Measurements from ENCODE around the gene AQP3. TPM values are rescaled to one million over a fixed set of nuclear protein-coding genes. Genes with fewer than 3 reads are reported as not detected.

AQP3 gene
- total RNA-seq, 1 experiment from 2014 or later, result 5.5 TPM

DNA sequence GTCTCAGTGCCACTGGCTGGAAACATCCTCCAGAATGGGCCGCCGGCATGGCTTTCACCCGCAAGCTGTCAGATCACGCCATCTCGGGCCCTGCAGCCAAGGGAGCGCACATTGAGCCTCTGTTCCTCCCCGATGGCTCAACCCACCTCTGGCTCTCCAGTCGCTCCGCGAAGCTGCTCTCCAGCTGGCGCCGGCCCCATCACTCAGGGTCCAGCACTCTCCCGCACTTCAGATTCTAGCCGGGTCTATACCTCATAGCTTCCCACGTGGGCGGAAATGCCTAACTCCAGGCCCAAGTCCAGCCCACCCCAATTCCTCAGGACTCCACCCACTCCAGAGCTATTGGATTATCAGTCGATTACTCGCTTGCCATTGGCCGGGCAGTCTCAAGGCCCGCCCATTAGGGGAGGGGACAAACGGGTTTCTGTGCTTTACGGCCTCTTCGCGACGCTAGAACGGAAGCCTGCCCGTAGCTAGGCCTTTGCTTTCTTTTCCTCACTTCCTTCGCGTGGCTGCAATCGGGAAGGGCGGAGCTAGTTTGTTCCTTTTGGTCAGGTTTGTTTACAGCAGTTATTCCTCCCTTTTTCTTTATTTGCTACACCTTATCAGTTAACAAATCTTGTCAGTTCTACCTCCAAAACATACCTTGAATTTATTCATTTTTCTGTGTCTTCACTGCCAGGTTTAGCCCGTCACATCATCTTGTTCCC is 26.4 kb upstream of the AQP3 start, which contains the start of gene NOL6 (continued):
- no peak for TF ChIP-seq TCF7L2 (IDR thresholded peaks at IDR 0.05; ENCODE audit: borderline replicate concordance, extremely low read depth, insufficient read depth, insufficient read length)
- peak; percentile 47; the same call in 1 of the 2 replicates for TF ChIP-seq ZFX (IDR thresholded peaks at IDR 0.05)
- peak; percentile 98 for TF ChIP-seq SP1 (IDR thresholded peaks at IDR 0.05; ENCODE audit: low read depth)
- TF ChIP-seq ELF1 (IDR thresholded peaks at IDR 0.05; ENCODE audit: borderline replicate concordance, low read depth), result peak; percentile 62
- TF ChIP-seq, protein P1, sequence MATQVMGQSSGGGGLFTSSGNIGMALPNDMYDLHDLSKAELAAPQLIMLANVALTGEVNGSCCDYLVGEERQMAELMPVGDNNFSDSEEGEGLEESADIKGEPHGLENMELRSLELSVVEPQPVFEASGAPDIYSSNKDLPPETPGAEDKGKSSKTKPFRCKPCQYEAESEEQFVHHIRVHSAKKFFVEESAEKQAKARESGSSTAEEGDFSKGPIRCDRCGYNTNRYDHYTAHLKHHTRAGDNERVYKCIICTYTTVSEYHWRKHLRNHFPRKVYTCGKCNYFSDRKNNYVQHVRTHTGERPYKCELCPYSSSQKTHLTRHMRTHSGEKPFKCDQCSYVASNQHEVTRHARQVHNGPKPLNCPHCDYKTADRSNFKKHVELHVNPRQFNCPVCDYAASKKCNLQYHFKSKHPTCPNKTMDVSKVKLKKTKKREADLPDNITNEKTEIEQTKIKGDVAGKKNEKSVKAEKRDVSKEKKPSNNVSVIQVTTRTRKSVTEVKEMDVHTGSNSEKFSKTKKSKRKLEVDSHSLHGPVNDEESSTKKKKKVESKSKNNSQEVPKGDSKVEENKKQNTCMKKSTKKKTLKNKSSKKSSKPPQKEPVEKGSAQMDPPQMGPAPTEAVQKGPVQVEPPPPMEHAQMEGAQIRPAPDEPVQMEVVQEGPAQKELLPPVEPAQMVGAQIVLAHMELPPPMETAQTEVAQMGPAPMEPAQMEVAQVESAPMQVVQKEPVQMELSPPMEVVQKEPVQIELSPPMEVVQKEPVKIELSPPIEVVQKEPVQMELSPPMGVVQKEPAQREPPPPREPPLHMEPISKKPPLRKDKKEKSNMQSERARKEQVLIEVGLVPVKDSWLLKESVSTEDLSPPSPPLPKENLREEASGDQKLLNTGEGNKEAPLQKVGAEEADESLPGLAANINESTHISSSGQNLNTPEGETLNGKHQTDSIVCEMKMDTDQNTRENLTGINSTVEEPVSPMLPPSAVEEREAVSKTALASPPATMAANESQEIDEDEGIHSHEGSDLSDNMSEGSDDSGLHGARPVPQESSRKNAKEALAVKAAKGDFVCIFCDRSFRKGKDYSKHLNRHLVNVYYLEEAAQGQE (IDR thresholded peaks at IDR 0.05; ENCODE audit: low read depth), result no peak
- TF ChIP-seq EGR1 (IDR thresholded peaks at IDR 0.05; ENCODE audit: low read depth), result peak; percentile 29; the same call in 1 of the 2 replicates
- TF ChIP-seq YY1 (IDR thresholded peaks at IDR 0.05; ENCODE audit: extremely low read depth, insufficient replicate concordance, low read depth, low read length), result peak; percentile 39
- TF ChIP-seq, protein P2, sequence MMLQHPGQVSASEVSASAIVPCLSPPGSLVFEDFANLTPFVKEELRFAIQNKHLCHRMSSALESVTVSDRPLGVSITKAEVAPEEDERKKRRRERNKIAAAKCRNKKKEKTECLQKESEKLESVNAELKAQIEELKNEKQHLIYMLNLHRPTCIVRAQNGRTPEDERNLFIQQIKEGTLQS (IDR thresholded peaks at IDR 0.05), result no peak
- TF ChIP-seq, protein P3, sequence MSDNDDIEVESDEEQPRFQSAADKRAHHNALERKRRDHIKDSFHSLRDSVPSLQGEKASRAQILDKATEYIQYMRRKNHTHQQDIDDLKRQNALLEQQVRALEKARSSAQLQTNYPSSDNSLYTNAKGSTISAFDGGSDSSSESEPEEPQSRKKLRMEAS (IDR thresholded peaks at IDR 0.05), result peak; percentile 99
- TF ChIP-seq CEBPB (IDR thresholded peaks at IDR 0.05; ENCODE audit: low read depth), result no peak
- no peak for TF ChIP-seq CBX3 (IDR thresholded peaks at IDR 0.05; ENCODE audit: low read depth)
- no peak for TF ChIP-seq EZH2phosphoT487 (IDR thresholded peaks at IDR 0.05; ENCODE audit: borderline replicate concordance)
